Neural cell (in vitro differentiated cells): Measurements from ENCODE around the gene GPER1. TPM values are rescaled to one million over a fixed set of nuclear protein-coding genes. Genes with fewer than 3 reads are reported as not detected.

Source experiments
- H2AFZ ChIP-seq: fragments of 200-600, 300-800 bp; sonication (generic), shearing (Covaris generic); 2 replicates; pipeline ENCODE4 v1.6.0; 2014; ENCODE audit warnings: low read depth, mild to moderate bottlenecking, antibody characterized with exemption, low read length, moderate library complexity
- H3F3A ChIP-seq: fragments of 200-600 bp; shearing (Covaris generic); 2 replicates; pipeline ENCODE4 v1.6.1; 2016; ENCODE audit warnings: mild to moderate bottlenecking, moderate library complexity, mixed read lengths, antibody characterized with exemption, low read length; ENCODE audit not compliant: insufficient read depth, poor library complexity, severe bottlenecking
- H3K27ac ChIP-seq: fragments of 200-600, 300-800 bp; sonication (generic), shearing (Covaris generic); 2 replicates; pipeline ENCODE4 v1.5.1; 2014; ENCODE audit warnings: mild to moderate bottlenecking, low read length, moderate library complexity
- H3K27me3 ChIP-seq: fragments of 300-800, 200-600 bp; sonication (generic), shearing (Covaris generic); 2 replicates; pipeline ENCODE4 v1.6.0; 2014; ENCODE audit warnings: mild to moderate bottlenecking, low read depth, low read length, moderate library complexity; ENCODE audit not compliant: insufficient read depth
- H3K36me3 ChIP-seq: fragments of 300-800, 200-600 bp; sonication (generic), shearing (Covaris generic); 2 replicates; pipeline ENCODE4 v1.5.1; 2014; ENCODE audit warnings: mild to moderate bottlenecking, antibody characterized with exemption, low read length, moderate library complexity; ENCODE audit not compliant: insufficient read depth
- H3K4me2 ChIP-seq: fragments of 300-800, 200-600 bp; sonication (generic), shearing (Covaris generic); 2 replicates; pipeline ENCODE4 v1.6.0; 2014; ENCODE audit warnings: mild to moderate bottlenecking, low read length
- H3K4me3 ChIP-seq: fragments of 300-800, 200-600 bp; sonication (generic), shearing (Covaris generic); 2 replicates; pipeline ENCODE4 v1.5.1; 2014; ENCODE audit warnings: mild to moderate bottlenecking, low read length, moderate library complexity
- H3K79me2 ChIP-seq: fragments of 200-600 bp; shearing (Covaris generic); replicated peaks from 2 replicates; pipeline ENCODE4 v1.6.0; 2014; ENCODE audit warnings: mild to moderate bottlenecking, low read length, moderate library complexity; ENCODE audit not compliant: insufficient read depth
- H3K9ac ChIP-seq: fragments of 300-800, 200-600 bp; sonication (generic), shearing (Covaris generic); 2 replicates; pipeline ENCODE4 v1.6.1; 2016; ENCODE audit warnings: mild to moderate bottlenecking, low read length, mixed read lengths
- H3K9me2 ChIP-seq: fragments of 200-600 bp; shearing (Covaris generic); 2 replicates; pipeline ENCODE4 v1.6.1; 2016; ENCODE audit warnings: mild to moderate bottlenecking, low read length, mixed read lengths; ENCODE audit not compliant: insufficient read depth
- H3K9me3 ChIP-seq: fragments of 200-600, 300-800 bp; sonication (generic), shearing (Covaris generic); 2 replicates; pipeline ENCODE4 v1.6.1; 2016; ENCODE audit warnings: mild to moderate bottlenecking, mixed run types, low read length, moderate library complexity, mixed read lengths
- H4K20me1 ChIP-seq: fragments of 200-600 bp; shearing (Covaris generic); 2 replicates; pipeline ENCODE4 v1.6.1; 2016; ENCODE audit warnings: mild to moderate bottlenecking, mixed run types; ENCODE audit not compliant: insufficient read depth
- CTCF ChIP-seq: fragments of 450-650 bp; IDR thresholded peaks from 2 replicates; pipeline ENCODE4 v1.5.1; 2014; ENCODE audit warnings: antibody characterized with exemption, mild to moderate bottlenecking, moderate library complexity; ENCODE audit not compliant: poor library complexity, severe bottlenecking
- EP300 ChIP-seq: fragments of 450-650 bp; conservative IDR thresholded peaks from 2 replicates; pipeline ENCODE4 v1.6.1; 2014; ENCODE audit warnings: antibody characterized with exemption, mild to moderate bottlenecking, moderate library complexity; ENCODE audit not compliant: poor library complexity, severe bottlenecking
- EZH2 ChIP-seq: fragments of 200-600, 300-800 bp; shearing (Covaris generic), sonication (generic); IDR thresholded peaks from 2 replicates; pipeline ENCODE4 v1.6.1; 2014; ENCODE audit warnings: antibody characterized with exemption, low read length, borderline replicate concordance, mild to moderate bottlenecking; ENCODE audit not compliant: insufficient read depth, poor library complexity, severe bottlenecking
- MXI1 ChIP-seq: fragments of 450-650 bp; conservative IDR thresholded peaks from 2 replicates; pipeline ENCODE4 v1.6.1; 2014; ENCODE audit warnings: antibody characterized with exemption, mild to moderate bottlenecking; ENCODE audit not compliant: poor library complexity, severe bottlenecking
- POLR2AphosphoS5 ChIP-seq: IDR thresholded peaks from 2 replicates; pipeline ENCODE4 v1.6.1; 2012
- RAD21 ChIP-seq: fragments of 450-650 bp; conservative IDR thresholded peaks from 2 replicates; pipeline ENCODE4 v1.6.1; 2014; ENCODE audit warnings: antibody characterized with exemption, mild to moderate bottlenecking, moderate library complexity
- REST ChIP-seq: IDR thresholded peaks from 2 replicates; pipeline ENCODE4 v1.6.1; 2012; ENCODE audit warnings: borderline replicate concordance
- SMC3 ChIP-seq: fragments of 450-650 bp; conservative IDR thresholded peaks from 2 replicates; pipeline ENCODE4 v1.6.1; 2014; ENCODE audit warnings: antibody characterized with exemption, mild to moderate bottlenecking, moderate library complexity; ENCODE audit not compliant: poor library complexity
- TAF1 ChIP-seq: IDR thresholded peaks from 2 replicates; pipeline ENCODE4 v1.6.1; 2012; ENCODE audit warnings: low read depth
- polyA plus RNA-seq: library from polyadenylated mRNA; depleted of rRNA; stranded (reverse); fragments of >200 nt; gene quantifications from 2 replicates; pipeline ENCODE4 v1.2.3, GENCODE V29; 2014

Gene GPER1
- polyA plus RNA-seq, 1 donor from 2014 or later, result not detected

GRCh38 chr7:1078519-1078918 lies 9.4 kb upstream of the GPER1 start:
- Histone ChIP-seq H3K4me3 (no peak overlapping the region), H4K20me1 (no peaks in the 10 kb centered on the region), H3K36me3 (no peaks in the 10 kb centered on the region), H3K9ac (no peak overlapping the region), H3K4me2 (no peak overlapping the region), H3K27ac (no peak overlapping the region), H3K9me3 (no peaks in the 10 kb centered on the region), H3K27me3 (no peaks in the 10 kb centered on the region), H3K79me2 (no peaks in the 10 kb centered on the region), H3K9me2 (no peaks in the 10 kb centered on the region), H2AFZ (no peak overlapping the region), H3F3A (no peaks in the 10 kb centered on the region)
- TF ChIP-seq MXI1, result no peak
- TF ChIP-seq SMC3, result no peak
- no peak for TF ChIP-seq CTCF
- no peak for TF ChIP-seq REST
- no peak for TF ChIP-seq TAF1
- TF ChIP-seq POLR2AphosphoS5, result no peak
- TF ChIP-seq EZH2, result no peak
- no peak for TF ChIP-seq RAD21
- TF ChIP-seq EP300, result no peak

GRCh38 chr7:1078985-1079384 lies 8.9 kb upstream of the GPER1 start:
- no peaks in the 10 kb centered on the region for H4K20me1 ChIP-seq
- H3K4me3 ChIP-seq, result no peak overlapping the region
- no peaks in the 10 kb centered on the region for H3K9me3 ChIP-seq
- H3F3A ChIP-seq, result no peaks in the 10 kb centered on the region
- no peak for TF ChIP-seq EZH2
- no peak for TF ChIP-seq POLR2AphosphoS5
- TF ChIP-seq MXI1, result no peak
- no peak for TF ChIP-seq CTCF
- TF ChIP-seq RAD21, result no peak
- no peak for TF ChIP-seq TAF1
- no peak for TF ChIP-seq EP300
- no peak for TF ChIP-seq REST
- TF ChIP-seq SMC3, result no peak
- no peaks in the 10 kb centered on the region for H3K36me3 ChIP-seq
- no peaks in the 10 kb centered on the region for H3K27me3 ChIP-seq
- no peak overlapping the region for H3K9ac ChIP-seq
- H3K79me2 ChIP-seq, result no peaks in the 10 kb centered on the region
- no peak overlapping the region for H3K27ac ChIP-seq
- H3K9me2 ChIP-seq, result no peaks in the 10 kb centered on the region
- H2AFZ ChIP-seq, result no peak overlapping the region
- H3K4me2 ChIP-seq, result no peak overlapping the region
